Measurements from ENCODE around the gene IFI16.

GRCh38 chr1:158962983-158963382 is 46.7 kb upstream of the IFI16 start:
- TF ChIP-seq CTCF (tag by site-specific recombination; IDR thresholded peaks at IDR 0.05) (no peak), ELK4 (IDR thresholded peaks at IDR 0.05; ENCODE audit: borderline replicate concordance, low read depth, low read length) (no peak), TCF7L2 (IDR thresholded peaks at IDR 0.05; ENCODE audit: borderline replicate concordance, low read depth, low read length) (no peak), ATF2 (tag by site-specific recombination; IDR thresholded peaks at IDR 0.05; ENCODE audit: low read depth) (no peak)

All from HEK293 (cell line).